K562 (cell line): Measurements from ENCODE around the gene PHF12. TPM values are rescaled to one million over a fixed set of nuclear protein-coding genes. Genes with fewer than 3 reads are reported as not detected.

Source experiments
- ATAC-seq: fragments of 200-7000 bp; cut with Tn5 transposase; 3 replicates; pipeline ENCODE4 v1.9.1; 2020; ENCODE audit warnings: moderate library complexity
- BruUV-seq: library from RNA; stranded (reverse); fragments of 400-500 nt; replicated peaks from 2 replicates; lab custom pipeline; 2021; lab: Mats Ljungman, UMichigan
- CTCF ChIA-PET: fragments of 300-600 bp; formaldehyde crosslinking; extraction: SDS; loops from one replicate; lab custom pipeline; 2021; ENCODE audit warnings: low intra/inter-chr PET ratio; lab: Yijun Ruan, JAX
- POLR2A ChIA-PET: fragments of 300-600, 350-650 bp; sonication (Branson Sonifier 250); formaldehyde crosslinking; extraction: SDS; loops from one replicate; lab custom pipeline; 2021; ENCODE audit warnings: antibody characterized with exemption, inconsistent platforms; lab: Yijun Ruan, JAX
- DNase-seq, 4 experiments: peaks; one replicate each; pipeline versions ENCODE4 v3.0.0 to v3.0.0-alpha.2; 2011 to 2018; ENCODE audit warnings: low spot score in 3 of 4, mixed read lengths in 3 of 4; ENCODE audit errors: extremely low read depth in 1 of 4
- FAIRE-seq: peaks from 2 replicates; lab custom pipeline; 2011; peaks lifted over from hg19 to GRCh38; lab: Jason Lieb, UNC
- H2AFZ ChIP-seq: 2 replicates; pipeline ENCODE4 v1.6.0; 2011; ENCODE audit warnings: low read depth, low read length, control low read depth, inconsistent platforms
- H3K27ac ChIP-seq: fragments of 200-600 bp; 3 replicates; pipeline ENCODE4 v1.8.0; 2011; ENCODE audit warnings: low read depth, mild to moderate bottlenecking, control low read depth, inconsistent platforms, low read length, moderate library complexity, mixed read lengths; ENCODE audit errors: extremely low read depth
- H3K27me3 ChIP-seq, 2 experiments: fragments of 300-600 bp in 1 of 2; 2 replicates in 1 of 2; 3 replicates in 1 of 2; pipeline versions ENCODE4 v1.6.0 to v1.8.0; 2011; ENCODE audit warnings: inconsistent platforms in 2 of 2, low read length in 2 of 2, mild to moderate bottlenecking in 1 of 2, mixed read lengths in 1 of 2, moderate library complexity in 1 of 2; ENCODE audit not compliant: control insufficient read depth in 2 of 2, insufficient read depth in 2 of 2
- H3K36me3 ChIP-seq: fragments of 300-600 bp; 3 replicates; pipeline ENCODE4 v1.8.0; 2011; ENCODE audit warnings: mild to moderate bottlenecking, low read length, inconsistent platforms; ENCODE audit not compliant: control insufficient read depth, insufficient read depth
- H3K4me1 ChIP-seq, 2 experiments: fragments of 200-600 bp in 1 of 2; replicated peaks in 1 of 2; 2 replicates in 1 of 2; 3 replicates in 1 of 2; pipeline versions ENCODE4 v1.5.1 to v1.8.0; 2011; ENCODE audit warnings: inconsistent platforms in 2 of 2, low read length in 2 of 2, mild to moderate bottlenecking in 1 of 2, mixed read lengths in 1 of 2, moderate library complexity in 1 of 2; ENCODE audit not compliant: control insufficient read depth in 2 of 2, insufficient read depth in 2 of 2
- H3K4me2 ChIP-seq: 2 replicates; pipeline ENCODE4 v1.6.1; 2011; ENCODE audit warnings: low read length, control low read depth, inconsistent platforms, mixed read lengths; ENCODE audit not compliant: insufficient read depth
- H3K4me3 ChIP-seq: fragments of 200-600 bp; sonication (generic), shearing (Covaris generic); 2 replicates; pipeline ENCODE4 v1.5.1; 2016; ENCODE audit warnings: control low read depth, inconsistent platforms
- H3K79me2 ChIP-seq: fragments of 200-600 bp; 3 replicates; pipeline ENCODE4 v1.8.0; 2011; ENCODE audit warnings: low read length, inconsistent platforms; ENCODE audit not compliant: control insufficient read depth, insufficient read depth
- H3K9ac ChIP-seq, 2 experiments: 2 replicates each; pipeline versions ENCODE4 v1.6.0 to v1.6.1; 2011; ENCODE audit warnings: low read depth in 2 of 2, low read length in 2 of 2, control low read depth in 1 of 2, inconsistent platforms in 1 of 2, mild to moderate bottlenecking in 1 of 2, mixed read lengths in 1 of 2; ENCODE audit not compliant: insufficient read depth in 1 of 2
- H3K9me1 ChIP-seq: one replicate; pipeline ENCODE4 v1.6.0; 2011; ENCODE audit warnings: inconsistent platforms, mild to moderate bottlenecking, low read length, moderate library complexity; ENCODE audit not compliant: control insufficient read depth, insufficient read depth
- H3K9me3 ChIP-seq: replicated peaks from 2 replicates; pipeline ENCODE4 v1.5.1; 2011; ENCODE audit warnings: low read depth, low read length, inconsistent platforms; ENCODE audit not compliant: control insufficient read depth, insufficient read depth
- H4K20me1 ChIP-seq: replicated peaks from 2 replicates; pipeline ENCODE4 v1.6.1; 2011; ENCODE audit warnings: low read length, inconsistent platforms, mixed read lengths; ENCODE audit not compliant: control insufficient read depth, insufficient read depth
- FOXO4 ChIP-seq: fragments of 450-650 bp; formaldehyde crosslinking; IDR thresholded peaks from 2 replicates; pipeline ENCODE4 v1.4.0; 2020; ENCODE audit warnings: mild to moderate bottlenecking, moderate library complexity
- MED1 ChIP-seq: sonication (generic); formaldehyde crosslinking; IDR thresholded peaks from 2 replicates; pipeline ENCODE4 v1.8.1; 2023; ENCODE audit warnings: missing genetic modification reagents, borderline replicate concordance
- MTA3 ChIP-seq: fragments of 450-650 bp; formaldehyde crosslinking; IDR thresholded peaks from 2 replicates; pipeline ENCODE4 v1.6.1; 2017; ENCODE audit warnings: mild to moderate bottlenecking, borderline replicate concordance
- NFYB ChIP-seq: IDR thresholded peaks from 2 replicates; pipeline ENCODE4 v1.6.1; 2011; ENCODE audit warnings: mild to moderate bottlenecking, moderate library complexity; ENCODE audit not compliant: insufficient read length; ENCODE audit errors: extremely low read depth
- POLR2AphosphoS5 ChIP-seq: IDR thresholded peaks from 2 replicates; pipeline ENCODE4 v1.6.1; 2011; ENCODE audit warnings: mild to moderate bottlenecking, low read depth, low read length, moderate library complexity; ENCODE audit not compliant: control insufficient read depth, insufficient read depth
- TCFL5 ChIP-seq: fragments of 250-450 bp; sonication (Bioruptor Pico); conservative IDR thresholded peaks from 2 replicates; pipeline ENCODE4 v1.6.1; 2021; ENCODE audit warnings: mild to moderate bottlenecking, moderate library complexity, matching md5 sums
- ZNF124 ChIP-seq: sonication (generic); formaldehyde crosslinking; IDR thresholded peaks from 2 replicates; pipeline ENCODE4 v1.8.1; 2022; ENCODE audit warnings: missing genetic modification reagents
- ZNF263 ChIP-seq: sonication (generic); formaldehyde crosslinking; IDR thresholded peaks from 2 replicates; pipeline ENCODE4 v1.8.0; 2022; ENCODE audit warnings: mild to moderate bottlenecking, missing genetic modification reagents, borderline replicate concordance
- ZSCAN29 ChIP-seq: fragments of 450-650 bp; IDR thresholded peaks from 2 replicates; pipeline ENCODE4 v1.6.1; 2017
- WGBS: fragments of 100-300 bp; shearing (Covaris generic); methylation state at CpG from one replicate; pipeline ENCODE4 v1.1.6; 2016; ENCODE audit warnings: low coverage, mixed read lengths; ENCODE audit not compliant: insufficient coverage; ENCODE audit errors: missing lambda C conversion rate; 5-methylcytosine and 5-hydroxymethylcytosine counted together
- in situ Hi-C: fragments of 300-500 bp; cut with MboI; formaldehyde crosslinking; loops from 4 replicates; pipeline ENCODE4 v1.15.0; 2018; ENCODE audit warnings: inconsistent platforms, mixed read lengths
- intact Hi-C: fragments of 100-400 bp; cut with micrococcal nuclease; formaldehyde crosslinking; loops from 2 replicates; pipeline ENCODE4 v1.14.2; 2022
- polyA plus RNA-seq, 8 experiments: library from polyadenylated mRNA; depleted of rRNA in 4 of 8; stranded (reverse) in 5 of 8; unstranded in 3 of 8; fragments of >200 nt; fragmentation: Nextera tagmentation in 2 of 8; fragmentation: Illumina TruSeq in 1 of 8; extraction: Ambion mirVana in 2 of 8; extraction: Trizol in 1 of 8; gene quantifications; 2 replicates each; pipeline versions ENCODE4 v1.2.1 to v1.2.3, GENCODE V29; 2011 to 2014; ENCODE audit warnings: inconsistent platforms in 1 of 8, missing spikeins in 1 of 8
- total RNA-seq, 7 experiments: library from RNA; depleted of rRNA in 6 of 7; stranded (reverse); fragments of >200 nt in 6 of 7; fragmentation: Illumina TruSeq in 2 of 7; extraction: Trizol in 2 of 7; gene quantifications; 2 replicates each; pipeline versions ENCODE4 v1.2.1 to v1.2.3, GENCODE V29; 2011 to 2021; ENCODE audit warnings: low replicate concordance in 1 of 7

PHF12 gene
- total and polyA plus RNA-seq, 9 of the 15 experiments (the other 6 are each of a cell fraction or from before 2014, with no cell fraction given) = 0.82 to 31.3 (median 13.5) TPM

- intact Hi-C loops (no loop called here), in situ Hi-C loops (no loop called here)
- no peaks in the 10 kb centered on the region for H3K27me3 ChIP-seq
- H3K4me1 ChIP-seq = peaks cover 18 to 21% of the 10 kb centered on the region in 2 experiments
- H3K4me2 ChIP-seq = peak overlapping the region; percentile 92
- H2AFZ ChIP-seq = peak overlapping the region; percentile 63; the same call in 1 of the 2 replicates
- DNase-seq (no peak), ATAC-seq (no peak), FAIRE-seq (no peak)
- H3K9me1 ChIP-seq = no peaks in the 10 kb centered on the region
- BruUV-seq = TSS peak; percentile 28
- peaks cover 43% of the 10 kb centered on the region for H3K36me3 ChIP-seq
- no peaks in the 10 kb centered on the region for H3K9me3 ChIP-seq
- peak overlapping the region; percentile 80 to 95 for H3K9ac ChIP-seq
- ChIA-PET POLR2A (interaction anchor here (1.0 to 2.5 kb wide), 6 partner anchors 10 to 287 kb away, joined by 3 to 24 read pairs (median 3); partner anchors contain the start of genes SDF2 and SUPT6H), CTCF (no interaction called here)
- WGBS = 3% methylated on average over 7 of the region's 15 CpGs
- no peak for TF ChIP-seq POLR2AphosphoS5
- no peak for TF ChIP-seq NFYB
- TF ChIP-seq FOXO4 (CRISPR knock-in tag) = no peak
- TF ChIP-seq ZNF124 (CRISPR knock-in tag) = no peak
- TF ChIP-seq ZNF263 = no peak
- no peak for TF ChIP-seq ZSCAN29
- no peak for TF ChIP-seq MTA3
- TF ChIP-seq TCFL5 (CRISPR knock-in tag) = no peak
- no peak for TF ChIP-seq MED1 (CRISPR knock-in tag)
- H3K4me3 ChIP-seq = peak overlapping the region; percentile 61
- peaks cover 74% of the 10 kb centered on the region for H3K79me2 ChIP-seq
- H4K20me1 ChIP-seq = peaks cover 6% of the 10 kb centered on the region
- H3K27ac ChIP-seq = peak overlapping the region; percentile 72
Observed at GRCh38 chr17:28948873-28949184, 2.5 kb downstream of the PHF12 start.
